GM18517 (cell line): Measurements from ENCODE around the gene TMEM253.

Experiments used
- ATAC-seq: cut with Tn5 transposase; IDR thresholded peaks from one replicate; pipeline ENCODE4 v1.9.1; 2021; ENCODE audit warnings: mild to moderate bottlenecking, moderate library complexity; ENCODE audit not compliant: unreplicated experiment

The TMEM253 gene

DNA sequence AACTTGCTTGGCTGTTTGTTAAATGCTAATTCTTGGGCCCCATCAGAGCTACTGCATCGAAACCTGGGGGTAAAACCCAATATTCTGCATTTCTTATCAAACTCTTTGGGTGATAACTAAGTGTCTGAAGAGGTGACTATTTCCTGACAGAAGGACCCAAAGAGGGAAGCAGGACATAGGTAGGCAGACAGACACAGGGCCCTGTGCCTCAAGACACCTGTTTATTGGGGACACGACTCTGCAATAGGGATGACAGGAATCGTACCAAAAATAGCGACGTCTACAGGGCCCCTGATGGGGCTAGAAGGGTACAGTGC is 11.0 kb upstream of the TMEM253 start:
- ATAC-seq, result no peak

- ATAC-seq, result no peak
Measured at GRCh38 chr14:21090194-21090939, 10.5 kb upstream of the TMEM253 start.

DNA sequence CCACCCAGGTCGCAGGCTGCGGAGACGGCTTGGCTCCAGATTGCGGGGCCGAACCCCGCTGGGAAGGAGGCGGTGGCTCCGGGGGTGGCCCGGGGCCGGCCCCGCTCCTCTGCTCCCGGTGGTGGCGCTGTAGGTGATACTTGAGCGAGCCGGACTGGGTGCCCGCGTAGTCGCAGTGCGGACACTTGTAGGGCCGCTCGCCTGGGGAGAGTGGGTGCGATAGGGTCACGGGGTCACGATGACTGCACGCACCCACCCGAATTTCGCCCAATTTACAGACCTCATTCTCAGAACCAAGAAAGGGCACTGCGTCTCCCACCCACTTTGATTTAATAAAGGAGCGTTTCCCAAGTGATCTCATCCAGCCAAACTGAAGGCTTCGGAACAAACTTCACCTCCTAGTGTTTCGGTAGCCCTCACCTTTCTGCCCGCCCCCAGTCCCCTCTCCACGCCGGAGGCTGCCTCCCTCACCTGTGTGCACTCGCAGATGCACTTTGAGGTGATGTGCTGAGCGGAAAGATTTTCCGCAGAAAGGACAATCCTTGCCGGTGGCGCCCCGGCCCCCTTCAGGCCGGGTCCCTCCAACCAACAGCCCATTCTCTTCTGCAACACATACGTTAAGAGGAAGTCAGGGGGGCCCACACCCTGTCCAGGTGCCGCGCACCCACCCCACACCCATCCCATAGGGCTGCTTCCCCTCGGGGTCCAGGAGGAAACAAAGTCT is 9.8 kb upstream of the TMEM253 start:
- ATAC-seq, result no peak

DNA sequence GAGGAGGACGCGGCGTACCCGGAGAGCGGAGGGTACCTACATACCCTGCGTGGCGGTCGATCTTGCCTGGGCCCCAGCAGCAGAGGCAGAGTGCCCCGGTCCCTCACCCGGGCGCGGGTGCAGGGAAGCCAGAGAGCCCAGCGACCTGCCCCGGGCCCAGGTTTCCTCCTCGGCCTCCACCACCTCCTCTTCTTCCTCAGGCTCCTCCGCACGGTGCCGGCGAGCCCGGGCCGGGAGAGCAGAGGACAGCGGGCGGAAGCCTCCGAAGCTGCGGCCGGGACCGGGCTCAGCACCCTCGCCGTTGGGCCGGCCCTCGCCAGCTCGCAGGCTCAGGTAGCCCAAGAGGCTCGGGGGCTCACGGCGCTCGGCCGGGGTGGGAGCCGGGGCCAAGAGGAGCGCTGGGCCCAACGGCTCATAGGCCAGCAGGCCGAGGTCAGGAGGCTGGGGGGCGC is 9.0 kb upstream of the TMEM253 start:
- ATAC-seq, result no peak

DNA sequence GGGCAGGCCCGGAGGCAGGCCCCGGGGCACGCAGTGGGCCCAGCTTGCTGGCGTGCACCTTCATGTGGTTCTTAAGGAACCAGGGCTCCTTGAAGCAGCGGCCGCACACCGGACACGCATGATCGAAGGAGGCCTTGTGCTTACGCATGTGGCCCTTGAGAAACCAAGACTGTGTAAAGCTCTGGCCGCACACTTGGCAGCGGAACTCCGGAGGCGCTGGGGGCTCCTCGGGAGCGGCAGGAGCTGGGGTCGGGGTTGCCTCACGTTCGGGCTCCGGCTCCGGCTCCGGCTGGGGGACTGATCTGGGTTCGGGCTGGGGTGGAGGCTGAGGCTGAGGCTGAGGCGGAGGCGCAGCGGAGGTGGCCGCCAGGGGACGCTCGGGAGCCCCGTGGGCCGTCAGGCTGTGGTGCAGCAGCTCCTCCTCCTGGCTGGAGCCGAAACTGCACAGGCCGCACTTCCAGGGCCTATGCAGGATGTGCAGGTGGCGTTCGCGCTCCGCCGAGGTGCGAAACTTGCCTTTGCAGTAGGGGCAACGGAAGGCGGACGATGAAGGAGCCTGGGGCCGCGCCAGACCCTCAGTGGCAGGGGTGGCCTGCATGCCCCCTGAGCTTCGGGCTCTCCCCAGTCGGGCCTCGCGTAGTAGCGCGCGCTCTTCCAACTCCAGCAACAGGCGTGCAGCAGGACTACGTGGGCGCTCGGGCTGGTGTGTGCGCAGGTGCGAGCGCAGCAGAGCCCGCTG is 8.4 kb upstream of the TMEM253 start:
- ATAC-seq, result peak; percentile 63

DNA sequence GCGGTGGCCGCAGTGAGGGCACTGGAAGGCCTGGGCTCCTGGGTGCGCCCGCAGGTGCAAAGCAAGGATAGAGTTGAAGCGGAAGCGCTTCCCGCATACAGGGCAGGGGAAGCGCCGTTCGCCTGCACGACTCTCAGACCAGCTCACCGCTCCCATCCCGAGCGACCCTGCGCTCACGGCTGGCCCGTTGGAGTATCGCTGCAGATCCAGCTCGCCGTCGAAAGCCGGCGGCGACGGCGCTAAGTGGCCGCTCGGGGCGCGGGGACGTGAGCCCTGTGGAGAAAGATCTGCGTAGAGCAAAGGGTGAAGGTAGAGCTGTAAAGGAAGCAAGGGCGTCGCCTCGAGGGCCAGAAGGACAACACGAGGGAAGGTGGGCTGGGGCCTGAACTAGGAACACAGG is 7.8 kb upstream of the TMEM253 start:
- ATAC-seq, result no peak

- no peak for ATAC-seq
Measured at GRCh38 chr14:21093769-21094681, 6.8 kb upstream of the TMEM253 start.

DNA sequence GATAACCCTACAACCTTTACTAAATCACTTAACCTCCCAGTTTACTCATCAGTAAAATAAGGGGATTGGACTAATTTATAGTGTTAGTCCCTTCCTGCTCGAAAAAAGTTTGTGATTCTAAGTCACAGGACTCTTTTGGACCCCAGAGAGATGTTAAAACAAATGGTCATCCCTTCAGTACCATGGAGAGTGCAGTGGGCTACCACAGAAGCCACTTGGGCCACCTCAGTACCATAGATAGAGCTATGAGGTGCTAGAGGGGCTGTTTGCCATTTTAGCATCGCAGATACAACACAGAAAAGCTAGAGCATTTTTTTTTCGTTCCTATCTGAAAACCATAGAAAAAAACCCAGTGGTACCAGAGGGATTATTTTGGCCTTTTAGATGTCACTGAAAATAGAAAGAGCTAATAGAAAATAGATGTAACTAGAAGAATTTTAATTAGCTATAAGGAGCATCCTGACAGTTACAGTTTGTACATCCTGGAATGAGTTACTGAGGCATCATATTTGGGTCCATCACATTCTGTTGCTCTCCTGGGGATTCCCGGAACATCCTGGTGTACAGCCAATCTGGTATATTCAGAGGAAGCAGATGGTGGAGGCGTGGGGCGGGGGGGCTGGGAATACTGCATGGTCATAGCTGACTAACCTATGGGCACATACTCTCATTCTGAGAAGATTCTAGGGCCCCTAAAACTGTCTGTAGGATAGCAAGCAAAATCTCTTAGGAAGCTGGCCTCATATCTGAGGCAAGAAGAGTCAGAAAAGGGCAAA is 5.2 kb upstream of the TMEM253 start:
- no peak for ATAC-seq

DNA sequence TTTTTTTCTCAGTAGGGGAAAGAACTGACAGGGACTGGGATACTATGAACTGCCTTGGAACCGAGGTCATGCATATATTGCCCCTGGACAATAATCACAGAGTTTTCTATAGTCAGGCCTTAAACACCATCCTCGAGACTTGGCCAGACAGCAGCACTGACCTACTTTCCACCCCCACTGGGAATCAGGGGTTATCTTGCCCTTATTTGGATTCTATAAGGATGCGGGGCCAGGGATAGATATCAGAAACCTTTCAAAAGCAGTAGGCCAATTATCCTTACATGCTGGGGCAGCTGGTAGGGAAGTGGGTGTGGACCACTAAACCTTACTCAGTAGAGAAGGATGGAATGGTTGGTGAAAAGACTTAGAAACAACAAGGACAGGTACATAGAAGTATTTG is 4.4 kb upstream of the TMEM253 start:
- ATAC-seq, result no peak

DNA sequence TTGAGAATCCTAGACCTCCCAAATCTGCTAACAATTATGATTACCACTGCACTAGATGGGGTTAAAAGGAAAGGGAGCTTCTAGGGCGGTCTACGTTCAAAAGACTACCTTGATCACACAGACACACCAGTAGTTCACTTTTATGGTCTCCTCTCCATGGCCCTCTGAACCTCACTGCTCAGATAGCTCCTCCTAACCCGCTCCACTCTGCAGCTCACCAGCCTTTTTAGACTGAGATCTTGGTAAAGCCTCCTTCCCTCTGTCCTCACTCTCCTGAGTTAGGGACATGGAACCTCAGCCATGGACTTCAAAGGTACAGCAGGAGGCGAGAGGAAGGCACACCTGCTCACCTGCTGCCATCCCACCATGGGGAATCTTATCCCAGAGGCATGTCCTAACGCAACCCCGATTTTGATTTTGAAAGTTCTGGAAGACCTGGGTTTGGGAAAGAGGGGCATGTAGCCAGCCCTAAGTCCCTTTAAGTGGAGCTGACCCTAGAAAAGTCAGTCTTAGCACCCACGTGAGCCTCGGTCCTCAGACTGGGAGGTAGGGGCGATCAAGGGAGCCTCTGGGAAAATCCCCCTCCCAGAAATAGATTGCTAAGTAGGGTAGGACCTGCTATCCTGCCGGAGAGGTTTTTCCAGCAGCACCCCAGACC is 3.8 kb upstream of the TMEM253 start:
- ATAC-seq, result no peak

- ATAC-seq, result no peak
Measured at GRCh38 chr14:21097636-21098075, 3.2 kb upstream of the TMEM253 start.

GRCh38 chr14:21098076-21098891 is 2.6 kb upstream of the TMEM253 start, which contains the start of gene ZNF219:
ZNF219 (minus strand) TSS chr14:21098655; CDS start chr14:21093591, 5,064 bp downstream.
- no peak for ATAC-seq

- no peak for ATAC-seq
Measured at GRCh38 chr14:21098892-21099595, 1.8 kb upstream of the TMEM253 start.

GRCh38 chr14:21099596-21099985 is 1.3 kb upstream of the TMEM253 start:
- no peak for ATAC-seq

DNA sequence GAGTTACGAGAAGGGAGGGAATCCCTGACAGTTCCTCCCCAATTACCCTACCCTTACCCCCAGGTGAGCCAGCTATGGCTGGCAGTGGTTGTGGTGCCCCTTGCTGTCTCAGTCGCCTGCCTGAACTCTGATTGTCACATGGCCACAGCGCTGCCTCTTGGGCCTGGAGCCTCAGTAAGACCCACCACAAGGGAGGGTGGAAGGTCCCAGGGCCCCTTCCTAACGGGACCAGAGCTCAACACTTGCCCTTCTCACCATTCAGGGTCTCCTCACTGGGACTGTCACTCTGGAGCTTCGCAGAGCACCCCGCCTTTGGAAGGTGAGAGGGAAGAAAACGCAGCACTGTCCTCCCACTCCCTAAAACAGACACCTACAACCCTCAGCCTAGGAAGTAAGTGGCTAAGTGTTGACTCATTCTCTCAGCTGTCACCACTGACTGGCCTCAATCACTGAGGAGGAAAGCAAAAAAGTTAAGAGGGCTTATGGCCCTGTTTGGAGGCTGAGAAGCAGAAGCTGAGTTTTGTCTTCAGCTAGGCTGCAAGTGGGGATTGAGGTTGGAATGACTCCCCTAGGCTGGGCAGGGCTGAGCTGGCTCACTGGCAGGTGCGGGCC is 1.0 kb downstream of the TMEM253 start:
- ATAC-seq, result no peak

GRCh38 chr14:21102521-21103410 is 1.9 kb downstream of the TMEM253 start:
- ATAC-seq, result no peak

GRCh38 chr14:21103411-21103709 is 2.5 kb downstream of the TMEM253 start:
- no peak for ATAC-seq
